DMS114 treated with DMSO at 0.1 percent for 48 hours (cell line): Measurements from ENCODE around the gene CYB5B.

Experiments
- DNase-seq: peaks from one replicate; lab custom pipeline; 2025; ENCODE audit not compliant: unreplicated experiment; lab: John Stamatoyannopoulos, UW

CYB5B gene

DNA sequence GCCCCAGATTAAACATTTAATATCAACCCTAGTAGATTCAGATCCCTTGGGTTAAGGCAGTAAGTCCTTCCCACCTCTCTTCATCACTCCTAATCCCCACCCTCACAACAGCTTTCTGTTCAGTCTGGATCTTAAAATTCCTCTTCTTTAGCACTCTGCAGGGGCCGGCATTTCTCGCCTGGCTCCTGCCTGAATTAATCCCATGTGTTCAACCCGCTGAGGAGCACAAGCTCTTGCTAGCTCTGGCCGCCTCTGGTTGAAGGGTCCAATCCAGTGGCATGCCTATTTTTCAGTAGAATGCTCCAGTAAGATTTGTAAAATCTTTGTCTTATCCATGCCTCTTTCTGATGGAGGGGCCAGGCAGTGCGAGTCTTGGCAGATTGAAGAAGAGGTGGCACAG is 59.2 kb downstream of the CYB5B start:
- DNase-seq: no peak

DNA sequence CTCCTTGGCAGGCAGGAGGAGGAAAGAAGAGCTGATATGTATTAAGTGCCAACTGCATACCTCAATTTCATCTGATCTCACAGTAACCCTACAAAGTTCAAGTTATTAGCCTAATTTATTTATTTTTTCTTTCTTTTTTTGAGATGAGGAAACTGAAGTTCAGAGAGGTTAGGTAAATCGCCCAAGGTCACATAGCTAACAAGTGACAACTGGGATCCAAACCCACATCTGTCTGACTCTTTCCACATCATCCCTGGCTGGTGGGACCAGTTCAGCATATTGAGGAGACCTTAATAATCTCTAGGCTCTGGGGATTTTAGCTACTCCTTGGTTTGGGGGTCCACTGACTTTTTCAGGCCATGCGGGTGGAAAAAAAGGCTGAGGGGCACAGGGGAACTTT is 60.9 kb downstream of the CYB5B start:
- no peak for DNase-seq

DNA sequence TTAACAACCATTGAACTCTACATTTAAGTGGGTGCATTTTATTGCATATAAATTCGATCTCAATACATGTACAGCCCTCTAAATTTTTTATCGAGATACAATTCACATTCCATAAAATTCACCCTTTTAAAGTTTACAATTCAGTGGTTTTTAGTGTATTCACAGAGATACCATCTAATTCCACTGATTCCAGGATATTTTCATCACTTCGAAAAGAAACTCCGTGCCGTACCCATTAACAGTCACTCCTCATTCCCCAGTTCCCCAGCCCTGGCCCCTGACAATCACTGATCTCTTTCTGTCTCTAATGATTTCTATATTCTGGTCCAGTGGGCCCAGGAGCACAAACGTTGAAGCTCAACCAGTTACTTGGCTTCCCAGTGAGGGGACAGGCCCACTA is 61.4 kb downstream of the CYB5B start:
- no peak for DNase-seq

- DNase-seq: no peak
These were observed 61.9 kb downstream of the CYB5B start for GRCh38 chr16:69486272-69486671.

DNA sequence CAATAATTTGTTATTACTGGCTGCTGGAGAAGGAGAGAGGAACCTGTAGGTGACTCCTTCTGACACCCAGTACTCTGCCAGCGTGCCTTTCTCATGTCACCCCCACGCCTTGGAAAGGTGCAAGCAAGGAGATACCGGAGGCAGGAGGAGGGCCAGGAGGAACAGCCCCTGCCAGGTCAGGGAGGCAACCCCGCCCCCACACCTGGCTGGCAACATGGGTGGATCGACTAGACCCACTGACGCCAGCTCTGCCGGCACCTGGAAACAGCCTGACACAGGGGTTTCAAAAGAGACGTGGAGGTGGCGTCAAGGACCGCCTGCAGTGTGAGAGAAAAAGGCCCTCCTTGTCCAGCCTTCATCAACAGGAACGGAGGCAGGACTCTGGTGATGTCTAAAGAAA is 62.3 kb downstream of the CYB5B start:
- no peak for DNase-seq

DNA sequence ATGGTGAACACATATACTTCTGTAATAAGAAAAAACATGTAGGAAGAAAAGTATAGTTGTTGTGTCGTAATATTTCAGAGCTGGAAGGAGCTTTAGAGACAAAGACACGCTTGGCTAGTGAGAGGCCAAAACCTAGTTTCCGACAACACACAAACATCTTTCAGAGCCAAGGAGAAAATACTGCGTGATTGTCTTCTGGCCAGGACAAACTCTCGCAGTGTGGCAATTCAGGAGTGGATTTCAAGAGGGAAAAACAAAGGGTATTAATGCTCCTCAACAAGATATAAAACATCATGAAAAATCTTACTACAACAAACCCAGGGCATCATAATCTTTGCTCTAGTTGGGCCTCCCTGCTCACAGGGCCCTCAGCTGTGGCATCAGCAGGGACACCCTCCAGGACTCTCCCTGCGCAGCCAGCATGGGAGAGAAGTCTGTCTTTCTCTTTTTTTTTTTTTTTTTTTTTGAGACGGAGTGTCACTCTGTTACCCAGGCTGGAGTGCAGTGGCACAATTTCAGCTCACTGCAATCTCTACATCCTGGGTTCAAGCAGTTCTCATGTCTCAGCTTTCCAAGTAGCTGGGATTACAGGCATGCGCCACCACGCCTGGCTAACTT is 66.4 kb downstream of the CYB5B start:
- DNase-seq: no peak

GRCh38 chr16:69494991-69495392 is 70.6 kb downstream of the CYB5B start:
- no peak for DNase-seq

- no peak for DNase-seq
These were observed 71.4 kb downstream of the CYB5B start for GRCh38 chr16:69495821-69496220.

- DNase-seq: no peak
These were observed 72.0 kb downstream of the CYB5B start for GRCh38 chr16:69496376-69496775.

DNA sequence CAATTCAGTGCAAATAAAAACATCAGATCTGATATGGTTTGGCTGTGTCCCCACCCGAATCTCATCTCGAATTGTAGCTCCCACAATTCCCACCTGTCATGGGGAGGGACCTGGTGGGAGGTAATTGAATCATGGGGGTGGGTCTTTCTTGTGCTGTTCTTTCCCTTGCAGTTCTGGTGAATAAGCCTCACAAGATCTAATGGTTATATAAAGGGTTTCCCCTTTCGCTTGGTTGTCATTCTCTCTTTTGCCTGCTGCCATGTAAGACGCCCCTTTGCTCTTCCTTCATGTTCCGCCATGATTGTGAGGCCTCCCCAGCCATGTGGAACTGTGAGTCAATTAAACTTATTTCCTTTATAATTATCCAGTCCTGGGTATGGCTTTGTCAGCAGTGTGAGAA is 72.5 kb downstream of the CYB5B start:
- DNase-seq: no peak

- DNase-seq: no peak
These were observed 73.6 kb downstream of the CYB5B start for GRCh38 chr16:69497876-69498596.

DNA sequence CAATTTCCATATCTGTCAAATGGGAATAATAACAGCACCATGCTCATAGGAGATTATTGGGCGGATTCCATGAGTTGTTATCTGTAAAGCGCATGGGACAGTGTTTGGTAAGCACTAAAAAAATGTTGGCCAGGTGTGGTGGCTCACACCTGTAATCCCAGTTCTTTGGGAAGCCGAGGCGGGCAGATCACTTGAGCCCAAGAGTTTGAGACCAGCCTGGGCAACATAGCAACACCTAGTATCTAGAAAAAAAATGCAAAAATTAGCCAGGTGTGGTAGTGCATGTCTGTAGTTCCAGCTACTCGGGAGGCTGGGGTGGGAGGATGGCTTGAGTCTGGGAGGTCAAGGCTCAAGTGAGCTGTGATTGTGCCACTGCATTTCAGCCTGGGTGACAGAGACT is 74.5 kb downstream of the CYB5B start:
- no peak for DNase-seq

GRCh38 chr16:69499541-69500230 is 75.3 kb downstream of the CYB5B start:
- DNase-seq: no peak

GRCh38 chr16:69500496-69500895 is 76.1 kb downstream of the CYB5B start:
- no peak for DNase-seq

DNA sequence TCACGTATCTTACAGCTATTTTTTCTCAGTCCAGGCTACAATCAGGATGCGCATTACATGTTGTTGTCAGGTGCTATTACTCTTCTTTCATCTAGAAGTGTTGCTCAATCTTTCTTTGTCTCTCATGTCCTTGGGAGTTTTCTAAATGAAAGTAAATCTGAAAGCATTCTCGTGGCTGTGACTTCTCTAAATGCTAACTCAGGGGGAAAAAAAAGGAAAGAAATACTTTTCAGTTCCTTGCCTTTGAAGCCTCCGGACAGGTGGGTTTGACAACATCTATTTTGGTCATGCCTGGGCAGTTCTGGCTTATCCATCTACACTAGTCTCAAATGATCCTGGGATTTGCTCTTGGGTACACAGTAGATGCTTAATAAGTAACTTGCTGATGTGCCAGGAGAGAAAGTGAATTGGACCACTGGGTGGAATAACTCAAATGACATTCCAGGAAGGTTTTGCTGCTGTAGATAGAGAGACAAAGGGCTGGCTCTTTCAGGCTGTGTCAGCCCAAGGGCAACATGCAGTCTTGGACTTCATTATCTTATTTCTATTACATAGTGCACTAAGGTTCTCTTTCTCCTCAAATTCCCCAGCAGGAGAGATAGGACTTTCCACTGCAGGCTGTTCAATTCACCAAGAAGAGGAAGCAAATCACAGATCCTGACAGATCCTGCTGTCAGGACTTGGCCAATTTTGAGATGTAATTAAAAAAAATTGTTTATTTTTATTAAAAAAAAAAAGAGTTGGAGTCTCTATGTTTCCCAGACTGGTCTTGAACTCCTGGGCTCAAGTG is 77.7 kb downstream of the CYB5B start:
- no peak for DNase-seq

GRCh38 chr16:69503244-69503643 is 78.8 kb downstream of the CYB5B start:
- no peak for DNase-seq

DNA sequence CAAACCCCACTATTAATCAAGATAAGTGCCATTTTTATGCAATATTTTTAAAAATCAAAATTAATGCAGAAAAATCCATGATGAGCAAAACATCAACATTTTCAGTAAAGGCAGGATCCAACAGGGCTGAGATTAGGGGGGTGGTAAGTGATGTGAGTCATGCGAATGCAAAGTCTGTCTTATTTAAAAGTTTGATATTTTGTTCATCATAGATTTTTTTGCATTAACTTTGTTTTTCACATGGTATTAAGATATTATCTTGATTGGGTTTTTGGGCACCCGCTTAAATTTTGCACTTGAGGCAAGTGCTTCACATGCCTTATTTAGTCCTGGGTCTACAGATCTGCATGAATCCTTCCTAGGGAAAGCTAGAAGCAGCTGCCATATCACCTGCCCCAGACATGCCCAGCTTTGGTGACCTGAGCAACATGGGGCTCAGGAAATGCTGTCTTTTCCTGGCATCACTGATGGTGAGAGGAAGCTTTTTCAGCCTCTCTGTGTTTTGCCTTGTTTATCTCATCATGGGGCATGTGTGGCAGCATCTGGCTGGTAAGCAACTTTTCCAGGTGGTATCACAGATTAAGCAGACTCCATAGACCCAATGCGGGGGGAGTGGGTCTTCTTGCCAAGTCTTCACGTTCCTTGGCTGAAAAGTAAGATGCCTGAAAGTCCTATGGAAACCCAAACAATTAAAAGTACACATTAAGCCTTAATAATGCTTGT is 83.8 kb downstream of the CYB5B start:
- DNase-seq: no peak

- DNase-seq: no peak
These were observed 84.7 kb downstream of the CYB5B start for GRCh38 chr16:69509125-69509524.

GRCh38 chr16:69511651-69512050 is 87.2 kb downstream of the CYB5B start:
- DNase-seq: no peak

GRCh38 chr16:69513180-69513966 is 89.0 kb downstream of the CYB5B start:
- no peak for DNase-seq
